K562 (cell line): ENCODE results near the gene CD8A. TPM values are rescaled to one million over a fixed set of nuclear protein-coding genes. Genes with fewer than 3 reads are reported as not detected.

Experiments used
- CBX1 ChIP-seq: sonication (generic); IDR thresholded peaks from 2 replicates; pipeline ENCODE4 v1.6.1; 2016; ENCODE audit warnings: antibody characterized with exemption, low read depth, mild to moderate bottlenecking
- EGR1 ChIP-seq: fragments of 450-650 bp; conservative IDR thresholded peaks from 2 replicates; pipeline ENCODE4 v1.6.1; 2017; ENCODE audit warnings: mild to moderate bottlenecking
- GTF2A2 ChIP-seq: IDR thresholded peaks from 2 replicates; pipeline ENCODE4 v1.6.1; 2016; ENCODE audit warnings: mild to moderate bottlenecking, missing genetic modification characterization, missing compliant biosample characterization
- HDAC1 ChIP-seq, 2 experiments: fragments of 450-650 bp; IDR thresholded peaks; 2 replicates each; pipeline ENCODE4 v1.6.1; 2016 to 2017; ENCODE audit warnings: inconsistent platforms in 1 of 2, mild to moderate bottlenecking in 1 of 2, moderate library complexity in 1 of 2
- JUND ChIP-seq, 2 experiments: IDR thresholded peaks; 2 replicates in 1 of 2; 3 replicates in 1 of 2; pipeline ENCODE4 v1.6.1; 2011; ENCODE audit warnings: borderline replicate concordance in 2 of 2, low read depth in 2 of 2, low read length in 2 of 2, improper control_type of control experiment in 1 of 2, missing biosample characterization in 1 of 2, missing genetic modification characterization in 1 of 2, missing genetic modification reagents in 1 of 2
- MYNN ChIP-seq, 2 experiments: sonication (generic); formaldehyde crosslinking in 1 of 2; IDR thresholded peaks; 2 replicates each; pipeline versions ENCODE4 v1.5.0 to v1.6.1; 2016 to 2020; ENCODE audit warnings: antibody characterized with exemption in 1 of 2, missing genetic modification reagents in 1 of 2
- RAD21 ChIP-seq, 2 experiments: fragments of 250-450 bp in 1 of 2; fragments of 450-650 bp in 1 of 2; sonication (Bioruptor Pico) in 1 of 2; formaldehyde crosslinking in 1 of 2; IDR thresholded peaks in 1 of 2; conservative IDR thresholded peaks in 1 of 2; 2 replicates each; pipeline versions ENCODE4 v1.4.0 to v1.8.0; 2020 to 2022; ENCODE audit warnings: mild to moderate bottlenecking in 2 of 2, moderate library complexity in 1 of 2
- RB1 ChIP-seq: fragments of 450-650 bp; IDR thresholded peaks from 2 replicates; pipeline ENCODE4 v1.6.1; 2017; ENCODE audit warnings: low read depth, mild to moderate bottlenecking
- ZNF384 ChIP-seq: IDR thresholded peaks from 2 replicates; pipeline ENCODE4 v1.6.1; 2012; ENCODE audit warnings: low read depth, low read length, improper control_type of control experiment
- polyA plus RNA-seq, 8 experiments: library from polyadenylated mRNA; depleted of rRNA in 4 of 8; stranded (reverse) in 5 of 8; unstranded in 3 of 8; fragments of >200 nt; fragmentation: Nextera tagmentation in 2 of 8; fragmentation: Illumina TruSeq in 1 of 8; extraction: Ambion mirVana in 2 of 8; extraction: Trizol in 1 of 8; gene quantifications; 2 replicates each; pipeline versions ENCODE4 v1.2.1 to v1.2.3, GENCODE V29; 2011 to 2014; ENCODE audit warnings: inconsistent platforms in 1 of 8, missing spikeins in 1 of 8
- total RNA-seq, 7 experiments: library from RNA; depleted of rRNA in 6 of 7; stranded (reverse); fragments of >200 nt in 6 of 7; fragmentation: Illumina TruSeq in 2 of 7; extraction: Trizol in 2 of 7; gene quantifications; 2 replicates each; pipeline versions ENCODE4 v1.2.1 to v1.2.3, GENCODE V29; 2011 to 2021; ENCODE audit warnings: low replicate concordance in 1 of 7
- TF ChIP-seq, protein P1 (sequence below): fragments of 250-450 bp; sonication (Bioruptor Pico); IDR thresholded peaks from 2 replicates; pipeline ENCODE4 v1.8.0; 2022; ENCODE audit warnings: inconsistent platforms, mild to moderate bottlenecking, moderate library complexity, borderline replicate concordance
- TF ChIP-seq, protein P2 (sequence below): fragments of 450-650 bp; formaldehyde crosslinking; IDR thresholded peaks from 2 replicates; pipeline ENCODE4 v1.4.0; 2020; ENCODE audit warnings: mild to moderate bottlenecking, moderate library complexity
- TF ChIP-seq, protein P3 (sequence below): IDR thresholded peaks from 3 replicates; pipeline ENCODE4 v1.6.1; 2011; ENCODE audit warnings: borderline replicate concordance, mild to moderate bottlenecking; ENCODE audit not compliant: insufficient read length, insufficient read depth

CD8A gene
- total and polyA plus RNA-seq, 9 of the 15 experiments (the other 6 are each of a cell fraction or from before 2014, with no cell fraction given), result 0.07 TPM; not detected in 8

DNA sequence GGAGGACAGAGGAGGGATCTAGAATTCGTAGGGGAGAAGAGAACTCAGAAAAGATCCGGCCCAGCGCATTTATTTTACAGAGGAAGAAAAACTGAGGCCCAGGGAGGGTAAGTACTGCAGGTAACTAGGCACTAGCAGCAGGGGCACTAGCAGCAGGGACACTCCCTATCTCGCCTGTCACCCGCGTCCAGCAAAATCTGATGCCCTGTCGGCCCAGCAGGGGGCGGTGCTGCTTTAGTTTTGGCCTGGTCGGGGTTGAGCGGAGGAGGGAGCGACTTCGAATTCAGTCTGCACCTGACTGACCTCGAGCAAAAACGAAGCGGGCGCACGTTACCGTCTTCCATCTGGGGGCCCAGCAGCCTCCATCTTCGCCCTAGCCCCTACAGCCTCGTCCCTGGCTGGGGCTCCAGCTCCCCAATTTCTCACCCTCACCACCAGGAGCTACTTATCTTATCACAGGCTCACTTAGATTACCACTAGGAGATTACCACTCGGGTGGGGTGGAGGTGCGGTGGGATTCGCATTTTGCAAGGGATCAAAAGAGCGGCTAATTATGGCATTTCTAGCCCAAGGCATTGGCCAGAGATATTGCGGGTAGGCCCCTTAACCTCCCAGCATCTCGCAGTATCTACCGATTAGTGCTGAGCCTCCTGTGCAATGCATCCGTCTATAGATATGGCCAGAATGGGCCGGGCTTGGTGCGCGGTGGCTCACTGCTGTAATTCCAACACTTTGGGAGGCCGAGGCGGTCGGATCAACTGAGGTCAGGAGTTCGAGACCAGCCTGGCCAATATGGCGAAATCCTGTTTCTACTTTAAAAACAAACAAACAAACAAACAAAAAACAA is 17.8 kb upstream of the CD8A start (continued):
- TF ChIP-seq, protein P1, sequence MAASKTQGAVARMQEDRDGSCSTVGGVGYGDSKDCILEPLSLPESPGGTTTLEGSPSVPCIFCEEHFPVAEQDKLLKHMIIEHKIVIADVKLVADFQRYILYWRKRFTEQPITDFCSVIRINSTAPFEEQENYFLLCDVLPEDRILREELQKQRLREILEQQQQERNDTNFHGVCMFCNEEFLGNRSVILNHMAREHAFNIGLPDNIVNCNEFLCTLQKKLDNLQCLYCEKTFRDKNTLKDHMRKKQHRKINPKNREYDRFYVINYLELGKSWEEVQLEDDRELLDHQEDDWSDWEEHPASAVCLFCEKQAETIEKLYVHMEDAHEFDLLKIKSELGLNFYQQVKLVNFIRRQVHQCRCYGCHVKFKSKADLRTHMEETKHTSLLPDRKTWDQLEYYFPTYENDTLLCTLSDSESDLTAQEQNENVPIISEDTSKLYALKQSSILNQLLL (CRISPR knock-in tag), result no peak
- TF ChIP-seq HDAC1 (IDR thresholded peaks at IDR 0.05) (no peak), JUND (IDR thresholded peaks at IDR 0.05; ENCODE audit: borderline replicate concordance, low read depth, low read length) (peak; percentile 46; the same call in 1 of the 2 replicates), JUND (tag; IDR thresholded peaks at IDR 0.05; ENCODE audit: borderline replicate concordance, low read depth, low read length) (no peak), RAD21 (CRISPR knock-in tag; conservative IDR thresholded peaks at IDR 0.05 in 1 of 2, IDR thresholded peaks at IDR 0.05 in 1 of 2) (peak; percentile 87 to 96), EGR1 (peak; percentile 48), CBX1 (0 out of 2 replicates have a peak, but pooled peaks have one; percentile 21), GTF2A2 (tag) (no peak), MYNN (IDR thresholded peaks at IDR 0.05) (0 out of 2 replicates have a peak, but pooled peaks have one; percentile 39), MYNN (CRISPR knock-in tag; IDR thresholded peaks at IDR 0.05) (no peak), RB1 (peak; percentile 82), ZNF384 (0 out of 2 replicates have a peak, but pooled peaks have one; percentile 15)
- TF ChIP-seq, protein P2, sequence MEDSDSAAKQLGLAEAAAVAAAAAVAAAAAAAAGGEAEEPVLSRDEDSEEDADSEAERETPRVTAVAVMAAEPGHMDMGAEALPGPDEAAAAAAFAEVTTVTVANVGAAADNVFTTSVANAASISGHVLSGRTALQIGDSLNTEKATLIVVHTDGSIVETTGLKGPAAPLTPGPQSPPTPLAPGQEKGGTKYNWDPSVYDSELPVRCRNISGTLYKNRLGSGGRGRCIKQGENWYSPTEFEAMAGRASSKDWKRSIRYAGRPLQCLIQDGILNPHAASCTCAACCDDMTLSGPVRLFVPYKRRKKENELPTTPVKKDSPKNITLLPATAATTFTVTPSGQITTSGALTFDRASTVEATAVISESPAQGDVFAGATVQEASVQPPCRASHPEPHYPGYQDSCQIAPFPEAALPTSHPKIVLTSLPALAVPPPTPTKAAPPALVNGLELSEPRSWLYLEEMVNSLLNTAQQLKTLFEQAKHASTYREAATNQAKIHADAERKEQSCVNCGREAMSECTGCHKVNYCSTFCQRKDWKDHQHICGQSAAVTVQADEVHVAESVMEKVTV (CRISPR knock-in tag), result peak; percentile 73
- TF ChIP-seq, protein P3, sequence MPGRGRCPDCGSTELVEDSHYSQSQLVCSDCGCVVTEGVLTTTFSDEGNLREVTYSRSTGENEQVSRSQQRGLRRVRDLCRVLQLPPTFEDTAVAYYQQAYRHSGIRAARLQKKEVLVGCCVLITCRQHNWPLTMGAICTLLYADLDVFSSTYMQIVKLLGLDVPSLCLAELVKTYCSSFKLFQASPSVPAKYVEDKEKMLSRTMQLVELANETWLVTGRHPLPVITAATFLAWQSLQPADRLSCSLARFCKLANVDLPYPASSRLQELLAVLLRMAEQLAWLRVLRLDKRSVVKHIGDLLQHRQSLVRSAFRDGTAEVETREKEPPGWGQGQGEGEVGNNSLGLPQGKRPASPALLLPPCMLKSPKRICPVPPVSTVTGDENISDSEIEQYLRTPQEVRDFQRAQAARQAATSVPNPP, result no peak
